SW480 (cell line): ENCODE results near the gene COX6B2.
A peak's percentile ranks its signal among the peaks of the same experiment; 100 is the strongest.
"Not testable (repeated sequence)": the region's sequence is repeated elsewhere in the genome, so short reads cannot be mapped to it uniquely, and the experiment has no call there.

Source experiments
- DNase-seq: peaks from one replicate; pipeline ENCODE4 v3.0.0-alpha.2; 2016; ENCODE audit warnings: low spot score

The COX6B2 gene

DNA sequence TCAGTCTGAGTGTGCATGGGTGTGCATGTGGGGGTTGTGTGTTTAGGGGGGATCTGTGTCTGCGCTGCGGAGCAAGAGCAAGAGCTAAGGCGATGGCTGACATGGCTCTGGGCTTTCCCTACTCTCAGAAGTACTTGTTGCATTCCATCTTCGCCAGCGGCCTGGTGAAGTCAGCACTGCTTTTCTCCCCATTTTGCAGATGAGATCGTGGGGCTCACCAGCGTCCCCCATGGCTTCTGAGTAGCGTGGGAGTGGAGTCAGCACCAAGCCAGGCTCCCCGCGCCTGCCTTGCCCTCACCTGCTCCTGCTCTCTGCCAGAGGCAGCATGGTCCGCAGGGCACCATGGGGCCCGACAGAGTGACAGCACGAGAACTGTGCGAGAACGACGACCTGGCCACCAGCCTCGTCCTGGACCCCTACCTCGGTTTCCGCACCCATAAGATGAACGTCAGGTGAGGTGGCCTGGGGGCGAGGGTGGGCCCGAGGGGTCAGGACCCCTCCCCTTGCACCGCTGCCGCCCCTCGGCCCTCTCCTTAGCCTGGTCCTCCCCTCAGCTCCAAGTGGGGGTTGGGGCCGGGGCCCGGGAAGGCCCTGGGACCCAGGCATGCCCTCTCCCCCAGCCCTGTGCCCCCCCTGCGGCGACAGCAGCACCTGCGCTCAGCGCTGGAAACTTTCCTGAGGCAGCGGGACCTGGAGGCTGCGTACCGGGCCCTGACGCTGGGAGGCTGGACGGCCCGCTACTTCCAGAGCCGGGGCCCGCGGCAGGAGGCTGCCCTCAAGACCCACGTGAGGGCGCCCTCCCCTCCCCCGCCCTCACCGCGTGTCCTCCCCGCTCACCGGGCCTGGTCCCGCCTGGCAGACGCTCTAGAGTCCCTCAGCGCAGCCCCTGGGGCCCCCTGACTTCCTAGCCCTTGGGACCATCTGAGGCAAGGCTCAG lies 12.7 kb downstream of the COX6B2 start:
- no peak for DNase-seq

DNA sequence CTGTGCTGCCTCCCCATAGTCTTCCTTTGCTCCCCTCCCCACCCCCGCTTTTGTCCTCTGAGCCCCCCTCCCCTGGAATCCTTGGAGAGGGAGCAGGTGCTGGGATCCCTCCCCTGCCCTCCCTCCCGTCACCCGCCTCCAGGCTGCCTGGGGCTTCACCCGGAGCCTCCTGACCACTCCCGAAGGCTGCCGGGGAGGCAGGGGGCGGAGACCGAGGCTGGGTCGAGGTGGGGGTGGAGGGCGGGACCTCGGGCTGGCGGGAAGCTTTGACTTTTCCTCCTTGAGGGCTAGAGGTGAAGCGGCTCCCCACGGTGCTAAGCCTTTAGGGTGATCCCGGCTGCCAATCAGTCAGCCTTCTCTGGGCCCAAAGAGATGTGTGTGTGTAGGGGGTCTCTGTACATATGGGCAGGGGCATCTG lies 13.3 kb downstream of the COX6B2 start:
- peak; percentile 77 for DNase-seq

DNA sequence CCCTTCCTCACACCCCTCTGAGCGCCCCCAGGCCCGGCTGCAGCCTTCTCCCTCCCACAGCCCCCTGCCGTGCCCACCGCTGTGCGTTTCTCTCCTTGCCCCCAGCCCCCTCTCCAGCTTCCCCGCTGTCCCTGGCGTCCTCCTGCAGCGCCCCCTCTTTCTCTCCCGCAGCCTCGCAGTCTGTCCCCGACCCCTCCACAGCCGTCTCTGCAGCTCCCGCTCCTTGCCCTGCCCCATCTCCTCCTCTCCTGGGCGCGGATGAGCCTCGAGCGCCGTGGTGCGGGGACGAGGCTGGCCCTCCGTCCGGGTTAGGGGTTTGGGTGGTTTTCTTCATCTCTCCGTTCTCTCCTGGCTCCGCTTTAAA lies 13.8 kb downstream of the COX6B2 start:
- DNase-seq: no peak

GRCh38 chr19:55339889-55340783 lies 14.4 kb downstream of the COX6B2 start:
- DNase-seq: no peak

- peak; percentile 100 for DNase-seq
Measured at GRCh38 chr19:55339105-55339888, 15.2 kb downstream of the COX6B2 start, which contains the start of gene KMT5C. Gene KMT5C (plus strand): TSS chr19:55339876. CDS start chr19:55341937, 2,061 bp downstream.

DNA sequence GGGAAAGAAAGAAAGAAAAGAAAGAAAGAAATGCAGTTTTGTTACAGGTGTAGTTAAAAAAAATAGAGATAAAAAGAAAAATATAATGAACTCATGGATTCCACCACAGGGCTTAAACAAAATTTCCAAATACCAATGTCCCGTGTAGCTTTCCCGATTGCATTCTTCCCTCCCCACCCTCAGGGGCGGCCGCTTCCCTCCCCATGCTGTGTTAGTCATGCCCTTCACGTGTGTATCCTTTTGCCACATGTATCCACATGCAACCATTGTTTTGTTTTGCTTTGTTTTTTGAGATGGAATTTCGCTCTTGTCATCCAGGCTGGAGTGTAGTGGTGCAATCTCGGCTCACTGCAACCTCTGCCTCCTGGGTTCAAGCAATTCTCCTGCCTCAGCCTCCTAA lies 18.4 kb downstream of the COX6B2 start:
- no peak for DNase-seq

DNA sequence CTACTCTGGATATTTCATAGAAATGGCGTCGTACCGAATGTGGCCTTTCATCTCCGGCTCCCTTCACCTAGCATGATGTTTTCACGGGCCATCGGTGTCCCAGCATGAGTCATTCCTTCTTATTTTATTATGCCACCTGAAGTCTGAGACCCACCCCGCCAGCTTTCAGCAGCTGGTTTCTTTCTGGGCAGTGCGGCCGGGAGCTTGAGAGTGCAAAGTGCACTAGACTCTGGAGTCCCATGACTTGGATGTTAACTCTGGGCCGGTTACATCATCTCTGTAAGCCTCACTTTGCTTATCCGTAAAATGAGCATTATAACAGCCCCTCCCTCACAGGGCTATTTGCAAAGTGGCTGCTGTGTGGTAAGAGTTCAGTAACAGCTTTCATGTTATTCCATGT lies 20.6 kb downstream of the COX6B2 start:
- DNase-seq: peak; percentile 98

GRCh38 chr19:55329791-55330190 lies 24.7 kb downstream of the COX6B2 start:
- DNase-seq: not testable (repeated sequence)

GRCh38 chr19:55328774-55329318 lies 25.7 kb downstream of the COX6B2 start:
- not testable (repeated sequence) for DNase-seq

- DNase-seq: no peak
Measured at GRCh38 chr19:55325172-55325571, 29.3 kb downstream of the COX6B2 start, which contains the start of gene TMEM150B. Gene TMEM150B (minus strand): TSS chr19:55325341. CDS start chr19:55321036, 4,305 bp downstream.

GRCh38 chr19:55324662-55325061 lies 29.9 kb downstream of the COX6B2 start:
- DNase-seq: no peak

DNA sequence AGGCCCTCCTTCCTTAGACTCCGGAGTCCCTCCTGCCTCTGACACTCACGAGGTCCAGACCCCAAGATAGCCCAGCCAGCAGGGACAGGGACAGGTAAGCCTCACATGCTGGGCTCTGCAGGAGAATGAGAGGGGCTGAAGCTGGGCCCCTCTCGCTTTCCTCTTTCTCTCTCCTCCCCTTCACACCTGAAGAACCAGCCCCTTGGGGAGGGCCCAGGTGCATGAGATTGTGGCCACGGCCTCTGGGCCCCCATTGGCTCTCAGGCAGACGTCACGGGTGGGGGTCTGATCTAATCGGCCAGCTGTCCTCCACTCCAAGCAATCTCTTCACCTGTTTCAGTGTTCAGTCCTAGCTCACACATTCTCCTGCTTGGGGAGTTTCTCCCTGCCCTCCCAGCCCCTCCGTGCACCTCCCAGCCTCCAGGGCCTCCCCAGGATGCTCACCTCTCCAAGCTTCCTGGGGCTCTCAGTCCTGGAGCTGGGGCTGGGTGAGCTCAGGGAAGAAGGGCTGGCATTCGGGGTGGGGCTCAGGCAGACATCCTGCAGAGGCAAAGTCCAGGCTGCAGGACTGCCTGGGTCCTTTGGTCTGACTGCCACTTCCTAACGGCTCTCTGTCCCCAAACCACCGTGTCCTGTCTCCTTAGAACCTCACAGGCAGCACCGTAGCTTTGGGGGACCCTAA lies 32.2 kb downstream of the COX6B2 start:
- no peak for DNase-seq

GRCh38 chr19:55321466-55322137 lies 32.9 kb downstream of the COX6B2 start:
- no peak for DNase-seq

DNA sequence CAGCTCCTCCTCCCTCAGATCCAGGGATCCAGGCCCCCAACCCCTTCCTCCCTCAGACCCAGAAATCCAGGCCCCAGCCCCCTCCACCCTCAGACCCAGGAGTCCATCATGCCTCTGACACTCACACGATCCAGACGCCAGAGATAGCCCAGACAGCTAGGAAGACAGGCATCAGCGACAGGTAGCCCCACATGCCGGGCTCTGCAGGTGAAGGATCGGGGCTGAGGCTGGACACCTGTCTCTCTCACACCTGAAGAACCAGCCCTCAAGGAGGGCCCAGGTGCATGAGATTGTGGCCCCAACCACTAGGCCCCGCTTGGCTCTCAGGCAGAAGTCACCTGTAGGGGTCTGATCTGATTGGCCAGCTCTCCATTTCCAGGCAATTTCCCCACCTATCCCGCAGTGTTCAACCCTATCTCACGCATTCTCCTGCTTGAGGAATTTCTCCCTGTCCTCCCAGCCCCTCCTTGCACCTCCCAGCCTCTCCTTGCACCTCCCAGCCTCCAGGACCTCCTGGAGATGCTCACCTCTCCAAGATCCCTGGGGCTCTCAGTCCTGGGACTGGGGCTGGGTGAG lies 33.6 kb downstream of the COX6B2 start:
- DNase-seq: no peak

GRCh38 chr19:55319785-55320184 lies 34.7 kb downstream of the COX6B2 start:
- no peak for DNase-seq

GRCh38 chr19:55316646-55317045 lies 37.9 kb downstream of the COX6B2 start:
- DNase-seq: no peak

GRCh38 chr19:55315956-55316525 lies 38.5 kb downstream of the COX6B2 start:
- DNase-seq: no peak

GRCh38 chr19:55314396-55314795 lies 40.1 kb downstream of the COX6B2 start:
- DNase-seq: no peak
